Measurements from ENCODE around the gene TTLL11.

GRCh38 chr9:121999556-121999955, 93.6 kb downstream of the TTLL11 start:
- TF ChIP-seq, protein P1, sequence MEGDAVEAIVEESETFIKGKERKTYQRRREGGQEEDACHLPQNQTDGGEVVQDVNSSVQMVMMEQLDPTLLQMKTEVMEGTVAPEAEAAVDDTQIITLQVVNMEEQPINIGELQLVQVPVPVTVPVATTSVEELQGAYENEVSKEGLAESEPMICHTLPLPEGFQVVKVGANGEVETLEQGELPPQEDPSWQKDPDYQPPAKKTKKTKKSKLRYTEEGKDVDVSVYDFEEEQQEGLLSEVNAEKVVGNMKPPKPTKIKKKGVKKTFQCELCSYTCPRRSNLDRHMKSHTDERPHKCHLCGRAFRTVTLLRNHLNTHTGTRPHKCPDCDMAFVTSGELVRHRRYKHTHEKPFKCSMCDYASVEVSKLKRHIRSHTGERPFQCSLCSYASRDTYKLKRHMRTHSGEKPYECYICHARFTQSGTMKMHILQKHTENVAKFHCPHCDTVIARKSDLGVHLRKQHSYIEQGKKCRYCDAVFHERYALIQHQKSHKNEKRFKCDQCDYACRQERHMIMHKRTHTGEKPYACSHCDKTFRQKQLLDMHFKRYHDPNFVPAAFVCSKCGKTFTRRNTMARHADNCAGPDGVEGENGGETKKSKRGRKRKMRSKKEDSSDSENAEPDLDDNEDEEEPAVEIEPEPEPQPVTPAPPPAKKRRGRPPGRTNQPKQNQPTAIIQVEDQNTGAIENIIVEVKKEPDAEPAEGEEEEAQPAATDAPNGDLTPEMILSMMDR (optimal IDR thresholded peaks at IDR 0.05 in 1 of 3, IDR thresholded peaks at IDR 0.05 in 1 of 3, conservative IDR thresholded peaks at IDR 0.05 in 1 of 3; ENCODE audit: extremely low read depth in 1 of 3, insufficient read depth in 2 of 3, low read length in 3 of 3) = no peak
- TF ChIP-seq EZH2 (IDR thresholded peaks at IDR 0.05; ENCODE audit: low read length) = no peak

Data from keratinocyte (primary cell).